HT1080 (cell line): Measurements from ENCODE around the gene TMEM231. TPM values are rescaled to one million over a fixed set of nuclear protein-coding genes. Genes with fewer than 3 reads are reported as not detected.

Experiments used
- DNase-seq: peaks from one replicate; pipeline ENCODE4 v3.0.0-alpha.2; 2015; ENCODE audit warnings: low read depth
- total RNA-seq: library from RNA; depleted of rRNA; stranded (reverse); fragments of >200 nt; shearing (Covaris generic); gene quantifications from 2 replicates; pipeline ENCODE4 v1.2.3, GENCODE V29; 2014; rRNA removed

The TMEM231 gene
- total RNA-seq, 1 experiment from 2014 or later: 10.7 TPM

DNA sequence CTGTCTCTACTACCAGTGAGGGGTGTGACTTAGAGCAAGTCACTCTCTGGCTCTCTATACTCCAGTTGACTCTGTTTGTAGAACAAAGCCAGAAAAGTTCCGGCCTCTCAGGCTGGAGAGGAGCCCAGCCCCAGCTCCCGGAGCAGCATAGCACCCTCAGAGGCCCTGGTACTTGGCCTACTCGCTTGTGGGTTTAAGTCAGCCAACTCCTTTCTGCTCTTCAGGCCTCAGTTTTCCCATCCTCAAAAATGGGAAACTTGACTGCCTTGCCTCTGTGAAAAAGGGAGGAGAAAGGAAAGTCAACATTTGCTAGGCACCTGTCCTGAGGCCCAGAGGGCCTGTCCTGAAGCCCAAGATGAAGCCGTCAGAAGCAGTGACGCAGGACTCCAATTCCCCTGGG, 61.9 kb downstream of the TMEM231 start:
- no peak for DNase-seq

DNA sequence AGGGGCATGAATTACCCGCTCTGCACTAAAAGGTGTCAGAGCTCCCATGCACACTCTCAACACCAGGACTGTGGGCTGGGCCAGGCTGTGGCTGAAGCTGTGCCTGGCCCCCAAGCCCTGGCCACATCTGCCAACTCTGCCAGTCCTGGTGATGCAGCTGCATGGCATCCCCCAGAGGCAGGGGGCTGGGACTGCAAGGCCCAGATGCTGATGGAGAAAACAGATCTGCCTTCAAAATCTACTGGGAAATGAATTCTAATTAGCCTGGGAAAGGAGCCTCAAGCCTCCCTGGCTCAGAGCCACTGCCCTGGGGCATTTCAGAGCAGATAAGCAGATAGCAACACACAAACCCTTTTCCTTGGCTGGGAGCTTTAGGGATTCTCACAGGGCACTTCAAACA, 64.2 kb downstream of the TMEM231 start:
- DNase-seq: peak; percentile 61

DNA sequence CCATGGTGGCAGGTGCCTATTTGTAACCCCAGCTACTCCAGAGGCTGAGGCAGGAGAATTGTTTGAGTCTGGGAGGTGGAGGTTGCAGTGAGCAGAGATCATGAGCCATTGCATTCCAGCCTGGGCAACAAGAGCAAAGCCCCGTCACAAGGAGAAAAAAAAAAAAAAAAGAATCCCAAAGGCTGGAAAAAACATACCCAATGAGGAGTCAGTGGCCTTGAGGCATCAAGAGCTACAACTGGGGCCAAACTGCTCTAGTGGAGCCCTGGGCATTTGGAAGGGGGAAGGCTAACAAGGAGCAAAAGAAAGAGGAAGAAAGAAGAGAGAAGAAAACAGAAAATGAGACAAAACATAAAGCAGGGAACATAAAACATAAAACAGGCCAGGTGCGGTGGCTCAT, 67.7 kb downstream of the TMEM231 start:
- DNase-seq: no peak

Other genes with a start within 250 kb of the TMEM231 start
- gene CFDP1, start 122.7 kb downstream of the TMEM231 start, total RNA-seq: 24.7 and 24.8 TPM in 2 replicates
- 15.3 and 18.9 TPM in 2 replicates for gene TMEM170A, start 91.6 kb downstream of the TMEM231 start, total RNA-seq
- not detected in 2 replicates for gene CHST6, start 60.8 kb downstream of the TMEM231 start, total RNA-seq
- not detected in 2 replicates for gene CHST5, start 20.1 kb downstream of the TMEM231 start, total RNA-seq
- gene GABARAPL2, start 10.1 kb upstream of the TMEM231 start, total RNA-seq: 59.0 and 131 TPM in 2 replicates
- 64.8 and 68.0 TPM in 2 replicates for gene ADAT1, start 67.0 kb upstream of the TMEM231 start, total RNA-seq
- 351 and 352 TPM in 2 replicates for gene KARS1, start 91.4 kb upstream of the TMEM231 start, total RNA-seq
- gene TERF2IP, start 91.5 kb upstream of the TMEM231 start, total RNA-seq: 38.6 and 46.8 TPM in 2 replicates
- not detected in 2 replicates for gene CPHXL2, start 120.8 kb upstream of the TMEM231 start, total RNA-seq
- not detected in 2 replicates for gene DUXB, start 145.2 kb upstream of the TMEM231 start, total RNA-seq
- not detected in 2 replicates for gene CPHXL, start 170.2 kb upstream of the TMEM231 start, total RNA-seq